Measurements from ENCODE around the gene MTG2. TPM values are rescaled to one million over a fixed set of nuclear protein-coding genes. Genes with fewer than 3 reads are reported as not detected.
A peak's percentile ranks its signal among the peaks of the same experiment; 100 is the strongest.

Gene MTG2
- total and polyA plus RNA-seq, 4 donors: 5.3 to 55.3 (median 29.0) TPM

DNA sequence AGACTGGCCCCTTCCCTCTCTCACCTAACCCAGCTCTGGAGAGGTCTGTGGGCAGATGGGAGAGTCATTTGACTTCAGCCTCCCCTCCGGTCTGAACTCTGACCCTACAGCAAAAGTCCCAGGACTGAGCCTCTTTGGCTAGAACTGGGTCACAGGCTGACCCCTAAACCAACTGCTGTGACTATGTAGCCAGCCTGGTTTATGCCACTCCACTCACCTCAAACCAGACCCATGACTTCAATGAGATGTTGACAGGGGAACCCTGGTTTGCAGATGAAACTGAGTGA lies 54.6 kb downstream of the MTG2 start:
- Histone ChIP-seq H3K4me1 (ENCODE audit: control insufficient read depth in 1 of 2, insufficient read depth in 2 of 2, low read length in 2 of 2) (no peaks in the 10 kb centered on the region), H3K9me3 (ENCODE audit: control insufficient read depth, low read length) (peaks cover 2% of the 10 kb centered on the region), H3K27ac (ENCODE audit: low read depth in 1 of 2, low read length in 2 of 2) (no peak overlapping the region), H3K36me3 (ENCODE audit: control insufficient read depth in 1 of 2, insufficient read depth in 2 of 2, low read length in 1 of 2) (peaks cover 0 to 1% of the 10 kb centered on the region in 2 donors), H3K4me3 (ENCODE audit: low read length in 2 of 2) (no peak overlapping the region), H3K27me3 (ENCODE audit: control insufficient read depth in 1 of 2, insufficient read depth in 2 of 2, low read length in 1 of 2) (no peaks in the 10 kb centered on the region)
- ATAC-seq (ENCODE audit: low FRiP score): no peak
- intact Hi-C loops (cut with DNase I): loop anchor here in 1 of 2 donors (2.0 kb wide), 1 partner anchor 93 kb away; no protein-coding TSS in a partner anchor
- DNase-seq: no peak
- WGBS, 2 donors: 76 to 78% methylated on average over 1 of the region's 1 CpG

- peak within 1 kb of the TSS; percentile 90 to 93 for H3K4me3 ChIP-seq (ENCODE audit: low read length in 2 of 2)
- intact Hi-C loops (cut with DNase I): loop anchor here in 1 of 2 donors (2.0 kb wide), 2 partner anchors 55 to 93 kb away; partner anchors contain the start of gene MTG2
- no peaks in the 10 kb centered on the region for H3K4me1 ChIP-seq (ENCODE audit: control insufficient read depth in 1 of 2, insufficient read depth in 2 of 2, low read length in 2 of 2)
- ATAC-seq (ENCODE audit: low FRiP score) (peak; percentile 100), DNase-seq (peak; percentile 99)
- H3K36me3 ChIP-seq (ENCODE audit: control insufficient read depth in 1 of 2, insufficient read depth in 2 of 2, low read length in 1 of 2): peaks cover 0 to 3% of the 10 kb centered on the region in 2 donors
- H3K27ac ChIP-seq (ENCODE audit: low read depth in 1 of 2, low read length in 2 of 2): peak within 1 kb of the TSS; percentile 20 to 79
- H3K9me3 ChIP-seq (ENCODE audit: control insufficient read depth, low read length): peaks cover 2% of the 10 kb centered on the region
- WGBS, 2 donors: 2% methylated on average over 34 to 55 of the region's 55 CpGs
- H3K27me3 ChIP-seq (ENCODE audit: control insufficient read depth in 1 of 2, insufficient read depth in 2 of 2, low read length in 1 of 2): no peaks in the 10 kb centered on the region
Observed at GRCh38 chr20:62237801-62238568, 55.2 kb downstream of the MTG2 start, which contains the start of gene OSBPL2. Gene OSBPL2 (plus strand): TSS chr20:62238521. CDS start chr20:62256185, 17,664 bp downstream.

DNA sequence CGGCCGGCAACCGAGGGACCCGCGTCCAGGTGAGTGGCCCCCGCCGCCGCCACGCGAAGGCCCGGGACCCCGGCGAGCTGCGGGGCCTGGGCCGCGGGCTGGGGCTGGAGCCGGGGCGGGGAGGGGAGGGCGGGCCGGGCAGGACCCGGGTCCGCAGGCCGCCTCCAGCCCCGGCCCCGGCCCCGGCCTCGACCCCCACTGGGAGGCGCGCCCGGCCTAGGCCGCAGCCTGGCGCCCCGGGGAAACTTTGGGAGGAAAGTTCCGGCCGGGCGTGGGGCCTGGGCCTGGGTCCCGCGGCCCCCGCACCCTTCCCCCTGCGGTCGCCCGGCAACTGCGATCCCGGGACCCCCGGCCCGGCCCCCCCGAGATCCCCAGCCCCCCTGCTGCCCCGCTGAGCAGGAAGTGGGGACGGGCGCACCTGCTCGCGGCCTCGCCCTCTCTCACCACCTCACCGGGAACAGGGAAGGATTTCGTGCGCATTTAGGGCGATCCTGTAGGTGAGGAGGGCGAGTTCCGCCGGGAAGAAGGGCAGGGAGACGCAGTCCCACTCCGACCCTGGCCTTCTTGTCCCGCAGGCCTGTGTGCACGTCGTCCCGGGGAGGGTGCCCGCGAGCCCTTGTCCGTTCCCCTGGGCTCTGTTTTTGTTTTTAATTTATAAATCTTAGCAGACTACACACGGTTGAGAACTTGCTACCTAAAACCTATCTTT lies 55.9 kb downstream of the MTG2 start:
- Histone ChIP-seq H3K4me1 (ENCODE audit: control insufficient read depth in 1 of 2, insufficient read depth in 2 of 2, low read length in 2 of 2) (no peaks in the 10 kb centered on the region), H3K36me3 (ENCODE audit: control insufficient read depth in 1 of 2, insufficient read depth in 2 of 2, low read length in 1 of 2) (peaks cover 0 to 3% of the 10 kb centered on the region in 2 donors), H3K27me3 (ENCODE audit: control insufficient read depth in 1 of 2, insufficient read depth in 2 of 2, low read length in 1 of 2) (no peaks in the 10 kb centered on the region), H3K27ac (ENCODE audit: low read depth in 1 of 2, low read length in 2 of 2) (peak overlapping the region; percentile 13 to 79), H3K4me3 (ENCODE audit: low read length in 2 of 2) (peak overlapping the region; percentile 90 to 93), H3K9me3 (ENCODE audit: control insufficient read depth, low read length) (peaks cover 2% of the 10 kb centered on the region)
- no peak for ATAC-seq (ENCODE audit: low FRiP score)
- WGBS, 2 donors: 0 to 1% methylated on average over 29 to 70 of the region's 70 CpGs
- DNase-seq: no peak
- intact Hi-C loops (cut with DNase I): loop anchor here in 1 of 2 donors (2.0 kb wide), 1 partner anchor 56 kb away; the partner anchor contains the start of gene MTG2

- peak overlapping the region; percentile 20 to 63 for H3K27ac ChIP-seq (ENCODE audit: low read depth in 1 of 2, low read length in 2 of 2)
- peak overlapping the region; percentile 90 to 93 for H3K4me3 ChIP-seq (ENCODE audit: low read length in 2 of 2)
- peaks cover 0 to 3% of the 10 kb centered on the region in 2 donors for H3K36me3 ChIP-seq (ENCODE audit: control insufficient read depth in 1 of 2, insufficient read depth in 2 of 2, low read length in 1 of 2)
- intact Hi-C loops (cut with DNase I): loop anchor here in 1 of 2 donors (2.0 kb wide), 1 partner anchor 57 kb away; the partner anchor contains the start of gene MTG2
- 17 to 21% methylated on average over 23 of the region's 23 CpGs for WGBS, 2 donors
- DNase-seq (no peak), ATAC-seq (ENCODE audit: low FRiP score) (no peak)
- H3K9me3 ChIP-seq (ENCODE audit: control insufficient read depth, low read length): no peaks in the 10 kb centered on the region
- H3K27me3 ChIP-seq (ENCODE audit: control insufficient read depth in 1 of 2, insufficient read depth in 2 of 2, low read length in 1 of 2): no peaks in the 10 kb centered on the region
- H3K4me1 ChIP-seq (ENCODE audit: control insufficient read depth in 1 of 2, insufficient read depth in 2 of 2, low read length in 2 of 2): no peaks in the 10 kb centered on the region
Observed at GRCh38 chr20:62239278-62239879, 56.6 kb downstream of the MTG2 start.

- 91% methylated on average over 13 of the region's 13 CpGs for WGBS, 2 donors
- no peak for DNase-seq
- peaks cover 0 to 3% of the 10 kb centered on the region in 2 donors for H3K36me3 ChIP-seq (ENCODE audit: control insufficient read depth in 1 of 2, insufficient read depth in 2 of 2, low read length in 1 of 2)
- H3K9me3 ChIP-seq (ENCODE audit: control insufficient read depth, low read length): no peaks in the 10 kb centered on the region
- H3K4me3 ChIP-seq (ENCODE audit: low read length in 2 of 2): no peak overlapping the region
- ATAC-seq (ENCODE audit: low FRiP score): no peak
- H3K27ac ChIP-seq (ENCODE audit: low read depth in 1 of 2, low read length in 2 of 2): no peak overlapping the region
- no peaks in the 10 kb centered on the region for H3K4me1 ChIP-seq (ENCODE audit: control insufficient read depth in 1 of 2, insufficient read depth in 2 of 2, low read length in 2 of 2)
- no peaks in the 10 kb centered on the region for H3K27me3 ChIP-seq (ENCODE audit: control insufficient read depth in 1 of 2, insufficient read depth in 2 of 2, low read length in 1 of 2)
- intact Hi-C loops (cut with DNase I): no loop called here
Observed at GRCh38 chr20:62240020-62240685, 57.3 kb downstream of the MTG2 start.

DNA sequence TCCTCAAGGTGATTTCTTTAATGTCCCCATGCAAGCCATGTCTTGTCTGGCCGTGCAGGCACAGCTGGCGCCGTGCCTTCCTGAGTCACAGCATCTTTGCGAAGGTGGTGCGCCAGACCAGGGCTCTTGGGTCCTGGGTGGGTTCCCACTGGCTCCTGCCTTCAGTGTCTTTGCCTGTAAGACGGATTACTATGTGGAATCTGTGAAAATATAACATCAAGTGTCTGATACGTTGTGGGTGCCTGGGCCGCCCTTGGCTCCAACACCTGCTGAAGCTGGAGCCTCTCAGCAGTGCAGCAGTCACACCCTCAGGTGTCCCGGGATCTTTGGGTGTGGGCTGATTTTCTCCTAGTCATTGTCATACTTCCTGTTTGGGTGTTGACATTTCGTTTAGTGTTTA lies 58.7 kb downstream of the MTG2 start:
- intact Hi-C loops (cut with DNase I): no loop called here
- no peaks in the 10 kb centered on the region for H3K27me3 ChIP-seq (ENCODE audit: control insufficient read depth in 1 of 2, insufficient read depth in 2 of 2, low read length in 1 of 2)
- no peaks in the 10 kb centered on the region for H3K9me3 ChIP-seq (ENCODE audit: control insufficient read depth, low read length)
- no peak for DNase-seq
- H3K36me3 ChIP-seq (ENCODE audit: control insufficient read depth in 1 of 2, insufficient read depth in 2 of 2, low read length in 1 of 2): peaks cover 0 to 3% of the 10 kb centered on the region in 2 donors
- WGBS, 2 donors: 80 to 81% methylated on average over 10 of the region's 10 CpGs
- no peak overlapping the region for H3K4me3 ChIP-seq (ENCODE audit: low read length in 2 of 2)
- no peak for ATAC-seq (ENCODE audit: low FRiP score)
- no peak overlapping the region for H3K27ac ChIP-seq (ENCODE audit: low read depth in 1 of 2, low read length in 2 of 2)
- no peaks in the 10 kb centered on the region for H3K4me1 ChIP-seq (ENCODE audit: control insufficient read depth in 1 of 2, insufficient read depth in 2 of 2, low read length in 2 of 2)

- intact Hi-C loops (cut with DNase I): no loop called here
- Histone ChIP-seq H3K27me3 (ENCODE audit: control insufficient read depth in 1 of 2, insufficient read depth in 2 of 2, low read length in 1 of 2) (no peaks in the 10 kb centered on the region), H3K36me3 (ENCODE audit: control insufficient read depth in 1 of 2, insufficient read depth in 2 of 2, low read length in 1 of 2) (peaks cover 0 to 3% of the 10 kb centered on the region in 2 donors), H3K4me1 (ENCODE audit: control insufficient read depth in 1 of 2, insufficient read depth in 2 of 2, low read length in 2 of 2) (no peaks in the 10 kb centered on the region), H3K4me3 (ENCODE audit: low read length in 2 of 2) (no peak overlapping the region), H3K9me3 (ENCODE audit: control insufficient read depth, low read length) (no peaks in the 10 kb centered on the region), H3K27ac (ENCODE audit: low read depth in 1 of 2, low read length in 2 of 2) (no peak overlapping the region)
- 77 to 79% methylated on average over 6 of the region's 6 CpGs for WGBS, 2 donors
- ATAC-seq (ENCODE audit: low FRiP score) (no peak), DNase-seq (no peak)
Observed at GRCh38 chr20:62242176-62242575, 59.3 kb downstream of the MTG2 start.

- Histone ChIP-seq H3K4me3 (ENCODE audit: low read length in 2 of 2) (no peak overlapping the region), H3K27ac (ENCODE audit: low read depth in 1 of 2, low read length in 2 of 2) (no peak overlapping the region), H3K9me3 (ENCODE audit: control insufficient read depth, low read length) (no peaks in the 10 kb centered on the region), H3K4me1 (ENCODE audit: control insufficient read depth in 1 of 2, insufficient read depth in 2 of 2, low read length in 2 of 2) (no peaks in the 10 kb centered on the region), H3K36me3 (ENCODE audit: control insufficient read depth in 1 of 2, insufficient read depth in 2 of 2, low read length in 1 of 2) (peaks cover 0 to 3% of the 10 kb centered on the region in 2 donors), H3K27me3 (ENCODE audit: control insufficient read depth in 1 of 2, insufficient read depth in 2 of 2, low read length in 1 of 2) (no peaks in the 10 kb centered on the region)
- intact Hi-C loops (cut with DNase I): no loop called here
- 85% methylated on average over 22 of the region's 22 CpGs for WGBS, 2 donors
- DNase-seq (no peak), ATAC-seq (ENCODE audit: low FRiP score) (no peak)
Observed at GRCh38 chr20:62243106-62243505, 60.3 kb downstream of the MTG2 start.
